IMR-90 (cell line): ENCODE data around the gene ZC3H8.

ENCODE experiments used
- BHLHE40 ChIP-seq: fragments of 150-350 bp; IDR thresholded peaks from 2 replicates; pipeline ENCODE4 v1.6.1; 2016; ENCODE audit warnings: mild to moderate bottlenecking, low read depth, low read length
- CEBPB ChIP-seq: IDR thresholded peaks from 2 replicates; pipeline ENCODE4 v1.6.1; 2012; ENCODE audit warnings: low read depth, low read length, improper control_type of control experiment
- FOS ChIP-seq: fragments of 150-350 bp; IDR thresholded peaks from 2 replicates; pipeline ENCODE4 v1.6.1; 2016; ENCODE audit warnings: low read depth, low read length
- MAFK ChIP-seq: IDR thresholded peaks from 2 replicates; pipeline ENCODE4 v1.6.1; 2012; ENCODE audit warnings: low read depth, low read length, improper control_type of control experiment
- MAZ ChIP-seq: IDR thresholded peaks from 2 replicates; pipeline ENCODE4 v1.6.1; 2012; ENCODE audit warnings: low read depth, mild to moderate bottlenecking, low read length, improper control_type of control experiment, moderate library complexity, borderline replicate concordance
- MXI1 ChIP-seq: IDR thresholded peaks from 2 replicates; pipeline ENCODE4 v1.6.1; 2012; ENCODE audit warnings: low read depth, mild to moderate bottlenecking, low read length, moderate library complexity, borderline replicate concordance
- POLR2A ChIP-seq: IDR thresholded peaks from 2 replicates; pipeline ENCODE4 v1.6.1; 2012; ENCODE audit warnings: mild to moderate bottlenecking, low read depth, low read length
- RAD21 ChIP-seq: IDR thresholded peaks from 2 replicates; pipeline ENCODE4 v1.6.1; 2012; ENCODE audit warnings: low read length, improper control_type of control experiment
- RCOR1 ChIP-seq: IDR thresholded peaks from 2 replicates; pipeline ENCODE4 v1.6.1; 2012; ENCODE audit warnings: mild to moderate bottlenecking, low read length, improper control_type of control experiment; ENCODE audit not compliant: insufficient replicate concordance
- RFX5 ChIP-seq: IDR thresholded peaks from 2 replicates; pipeline ENCODE4 v1.8.0; 2012; ENCODE audit warnings: low read depth, mild to moderate bottlenecking, low read length, moderate library complexity
- SMC3 ChIP-seq: fragments of 150-350 bp; IDR thresholded peaks from 2 replicates; pipeline ENCODE4 v1.6.1; 2016; ENCODE audit warnings: low read depth, mild to moderate bottlenecking, antibody characterized with exemption, low read length, moderate library complexity
- TF ChIP-seq, protein P1 (sequence below): conservative IDR thresholded peaks from 2 replicates; pipeline ENCODE4 v1.5.1; 2012; ENCODE audit warnings: mild to moderate bottlenecking, low read depth, low read length, improper control_type of control experiment
- TF ChIP-seq, protein P2 (sequence below): fragments of 150-350 bp; IDR thresholded peaks from 2 replicates; pipeline ENCODE4 v1.6.1; 2017; ENCODE audit warnings: mild to moderate bottlenecking, antibody characterized with exemption, low read length, low read depth
- TF ChIP-seq, protein P3 (sequence below): fragments of 150-350 bp; IDR thresholded peaks from 2 replicates; pipeline ENCODE4 v1.6.1; 2016; ENCODE audit warnings: low read depth, mild to moderate bottlenecking, low read length, moderate library complexity, borderline replicate concordance

DNA sequence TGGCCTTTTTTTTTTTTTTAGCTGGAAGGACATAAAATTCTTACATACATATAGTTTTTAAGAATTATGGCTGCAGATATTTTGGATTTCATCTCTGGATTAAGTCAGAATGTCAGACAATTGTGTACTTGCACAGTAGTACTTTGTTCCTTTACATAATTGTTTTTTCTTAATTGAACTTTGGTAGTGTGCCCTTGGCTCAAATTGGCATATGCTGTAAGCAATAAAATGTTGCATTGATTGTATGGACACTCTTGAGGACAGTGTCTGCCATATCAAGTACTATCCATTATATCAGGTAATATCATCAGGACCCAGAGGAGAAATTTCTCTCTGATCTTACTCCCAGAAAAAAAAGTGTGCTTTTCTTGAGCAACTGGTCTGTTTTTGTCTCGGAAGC is 35.8 kb upstream of the ZC3H8 start:
- TF ChIP-seq RAD21 (no peak), MAFK (no peak), CEBPB (no peak), POLR2A (no peak), RFX5 (no peak), MAZ (no peak), FOS (no peak), RCOR1 (no peak), BHLHE40 (no peak), SMC3 (no peak), MXI1 (no peak)
- TF ChIP-seq, protein P1, sequence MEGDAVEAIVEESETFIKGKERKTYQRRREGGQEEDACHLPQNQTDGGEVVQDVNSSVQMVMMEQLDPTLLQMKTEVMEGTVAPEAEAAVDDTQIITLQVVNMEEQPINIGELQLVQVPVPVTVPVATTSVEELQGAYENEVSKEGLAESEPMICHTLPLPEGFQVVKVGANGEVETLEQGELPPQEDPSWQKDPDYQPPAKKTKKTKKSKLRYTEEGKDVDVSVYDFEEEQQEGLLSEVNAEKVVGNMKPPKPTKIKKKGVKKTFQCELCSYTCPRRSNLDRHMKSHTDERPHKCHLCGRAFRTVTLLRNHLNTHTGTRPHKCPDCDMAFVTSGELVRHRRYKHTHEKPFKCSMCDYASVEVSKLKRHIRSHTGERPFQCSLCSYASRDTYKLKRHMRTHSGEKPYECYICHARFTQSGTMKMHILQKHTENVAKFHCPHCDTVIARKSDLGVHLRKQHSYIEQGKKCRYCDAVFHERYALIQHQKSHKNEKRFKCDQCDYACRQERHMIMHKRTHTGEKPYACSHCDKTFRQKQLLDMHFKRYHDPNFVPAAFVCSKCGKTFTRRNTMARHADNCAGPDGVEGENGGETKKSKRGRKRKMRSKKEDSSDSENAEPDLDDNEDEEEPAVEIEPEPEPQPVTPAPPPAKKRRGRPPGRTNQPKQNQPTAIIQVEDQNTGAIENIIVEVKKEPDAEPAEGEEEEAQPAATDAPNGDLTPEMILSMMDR: no peak
- TF ChIP-seq, protein P2, sequence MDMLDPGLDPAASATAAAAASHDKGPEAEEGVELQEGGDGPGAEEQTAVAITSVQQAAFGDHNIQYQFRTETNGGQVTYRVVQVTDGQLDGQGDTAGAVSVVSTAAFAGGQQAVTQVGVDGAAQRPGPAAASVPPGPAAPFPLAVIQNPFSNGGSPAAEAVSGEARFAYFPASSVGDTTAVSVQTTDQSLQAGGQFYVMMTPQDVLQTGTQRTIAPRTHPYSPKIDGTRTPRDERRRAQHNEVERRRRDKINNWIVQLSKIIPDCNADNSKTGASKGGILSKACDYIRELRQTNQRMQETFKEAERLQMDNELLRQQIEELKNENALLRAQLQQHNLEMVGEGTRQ: no peak
- TF ChIP-seq, protein P3, sequence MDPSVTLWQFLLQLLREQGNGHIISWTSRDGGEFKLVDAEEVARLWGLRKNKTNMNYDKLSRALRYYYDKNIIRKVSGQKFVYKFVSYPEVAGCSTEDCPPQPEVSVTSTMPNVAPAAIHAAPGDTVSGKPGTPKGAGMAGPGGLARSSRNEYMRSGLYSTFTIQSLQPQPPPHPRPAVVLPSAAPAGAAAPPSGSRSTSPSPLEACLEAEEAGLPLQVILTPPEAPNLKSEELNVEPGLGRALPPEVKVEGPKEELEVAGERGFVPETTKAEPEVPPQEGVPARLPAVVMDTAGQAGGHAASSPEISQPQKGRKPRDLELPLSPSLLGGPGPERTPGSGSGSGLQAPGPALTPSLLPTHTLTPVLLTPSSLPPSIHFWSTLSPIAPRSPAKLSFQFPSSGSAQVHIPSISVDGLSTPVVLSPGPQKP: no peak
